ENCODE measurements around the gene PAM. TPM values are rescaled to one million over a fixed set of nuclear protein-coding genes. Genes with fewer than 3 reads are reported as not detected.
"Not testable (repeated sequence)": the region's sequence is repeated elsewhere in the genome, so short reads cannot be mapped to it uniquely, and the experiment has no call there.

The PAM gene
- total and polyA plus RNA-seq, 4 donors = 8.2 to 27.5 (median 13.7) TPM

DNA sequence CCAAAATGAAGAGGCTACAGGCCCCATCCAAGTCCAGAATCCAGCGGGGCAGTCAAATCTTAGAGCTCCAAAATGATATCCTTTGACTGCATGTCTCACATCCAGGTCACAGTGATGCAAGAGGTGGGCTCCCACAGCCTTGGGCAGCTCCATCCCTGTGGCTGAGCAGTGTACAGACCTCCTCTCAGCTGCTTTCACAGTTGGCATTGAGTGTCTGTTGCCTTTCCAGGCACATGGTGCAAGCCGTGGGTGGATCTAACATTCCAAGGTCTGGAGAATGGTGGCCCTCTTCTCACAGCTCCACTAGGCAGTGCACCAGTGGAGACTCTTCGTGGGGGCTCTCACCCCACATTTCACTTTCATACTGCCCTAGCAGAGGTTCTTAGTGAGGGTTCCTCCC, 244.1 kb downstream of the PAM start (continued):
- no peak for TF ChIP-seq CTCF (IDR thresholded peaks at IDR 0.05; ENCODE audit: low read depth, low read length, missing input control)
- TF ChIP-seq GABPA (IDR thresholded peaks at IDR 0.05 in 1 of 2, conservative IDR thresholded peaks at IDR 0.05 in 1 of 2) = no peak
- no peak for TF ChIP-seq RXRA (IDR thresholded peaks at IDR 0.05)
- no peak for TF ChIP-seq YY1 (IDR thresholded peaks at IDR 0.05)
- no peak for TF ChIP-seq SP1 (IDR thresholded peaks at IDR 0.05)
- TF ChIP-seq HNF4A (conservative IDR thresholded peaks at IDR 0.05) = no peak

DNA sequence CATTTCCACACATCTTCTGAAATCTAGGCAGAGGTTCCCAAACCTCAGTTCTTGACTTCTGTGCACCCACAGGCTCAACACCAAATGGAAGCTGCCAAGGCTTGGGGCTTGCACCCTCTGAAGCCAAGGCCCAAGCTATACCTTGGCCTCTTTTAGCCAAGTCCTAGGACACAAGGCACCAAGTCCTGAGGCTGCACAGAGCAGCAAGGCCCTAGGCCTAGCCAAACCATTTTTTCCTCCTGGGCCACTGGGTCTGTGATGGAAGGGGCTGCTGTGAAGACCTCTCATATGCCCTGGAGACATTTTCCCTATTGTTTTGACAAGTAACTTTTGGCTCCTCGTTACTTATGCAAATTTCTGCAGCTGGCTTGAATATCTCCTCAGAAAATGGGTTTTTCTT, 244.5 kb downstream of the PAM start:
- H3K9me3 ChIP-seq (ENCODE audit: control insufficient read depth in 4 of 4, low read length in 3 of 4); H3K36me3 ChIP-seq (ENCODE audit: control insufficient read depth in 4 of 4, insufficient read depth in 3 of 4, low read depth in 1 of 4, low read length in 3 of 4); H3K27me3 ChIP-seq (ENCODE audit: control insufficient read depth in 4 of 4, insufficient read depth in 4 of 4, low read length in 3 of 4); H3K4me3 ChIP-seq (ENCODE audit: low read depth in 1 of 3, low read length in 3 of 3); H3K4me1 ChIP-seq (ENCODE audit: control insufficient read depth in 4 of 4, insufficient read depth in 4 of 4, low read length in 3 of 4); H3K9ac ChIP-seq (ENCODE audit: low read depth in 1 of 2, low read length in 2 of 2); H3K27ac ChIP-seq (ENCODE audit: low read depth in 1 of 2, low read length in 2 of 2); DNase-seq (ENCODE audit: low spot score): not testable (repeated sequence)
- WGBS = 95% methylated on average over 1 of the region's 1 CpG

GRCh38 chr5:103000089-103000488, 245.0 kb downstream of the PAM start:
- DNase-seq (ENCODE audit: low spot score) = no peak
- Histone ChIP-seq H3K4me1 (ENCODE audit: control insufficient read depth in 4 of 4, insufficient read depth in 4 of 4, low read length in 3 of 4) (no peaks in the 10 kb centered on the region), H3K27me3 (ENCODE audit: control insufficient read depth in 4 of 4, insufficient read depth in 4 of 4, low read length in 3 of 4) (no peaks in the 10 kb centered on the region), H3K4me3 (ENCODE audit: low read depth in 1 of 3, low read length in 3 of 3) (no peak overlapping the region), H3K9me3 (ENCODE audit: control insufficient read depth in 4 of 4, low read length in 3 of 4) (no peaks in the 10 kb centered on the region), H3K9ac (ENCODE audit: low read depth in 1 of 2, low read length in 2 of 2) (no peak overlapping the region), H3K36me3 (ENCODE audit: control insufficient read depth in 4 of 4, insufficient read depth in 3 of 4, low read depth in 1 of 4, low read length in 3 of 4) (no peaks in the 10 kb centered on the region), H3K27ac (ENCODE audit: low read depth in 1 of 2, low read length in 2 of 2) (no peak overlapping the region)
- TF ChIP-seq FOXA2 (IDR thresholded peaks at IDR 0.05) (no peak), FOXA1 (IDR thresholded peaks at IDR 0.05) (no peak), YY1 (IDR thresholded peaks at IDR 0.05) (no peak), CTCF (IDR thresholded peaks at IDR 0.05; ENCODE audit: low read depth, low read length, missing input control) (no peak), SP1 (IDR thresholded peaks at IDR 0.05) (no peak), JUND (IDR thresholded peaks at IDR 0.05) (no peak), EGR1 (IDR thresholded peaks at IDR 0.05; ENCODE audit: low read depth in 2 of 2) (no peak), HNF4A (conservative IDR thresholded peaks at IDR 0.05) (no peak), HNF4G (IDR thresholded peaks at IDR 0.05) (no peak), ATF3 (IDR thresholded peaks at IDR 0.05) (no peak), NR2F2 (IDR thresholded peaks at IDR 0.05) (no peak), ZBTB33 (IDR thresholded peaks at IDR 0.05) (no peak), RAD21 (IDR thresholded peaks at IDR 0.05) (no peak)
- TF ChIP-seq, protein P1, sequence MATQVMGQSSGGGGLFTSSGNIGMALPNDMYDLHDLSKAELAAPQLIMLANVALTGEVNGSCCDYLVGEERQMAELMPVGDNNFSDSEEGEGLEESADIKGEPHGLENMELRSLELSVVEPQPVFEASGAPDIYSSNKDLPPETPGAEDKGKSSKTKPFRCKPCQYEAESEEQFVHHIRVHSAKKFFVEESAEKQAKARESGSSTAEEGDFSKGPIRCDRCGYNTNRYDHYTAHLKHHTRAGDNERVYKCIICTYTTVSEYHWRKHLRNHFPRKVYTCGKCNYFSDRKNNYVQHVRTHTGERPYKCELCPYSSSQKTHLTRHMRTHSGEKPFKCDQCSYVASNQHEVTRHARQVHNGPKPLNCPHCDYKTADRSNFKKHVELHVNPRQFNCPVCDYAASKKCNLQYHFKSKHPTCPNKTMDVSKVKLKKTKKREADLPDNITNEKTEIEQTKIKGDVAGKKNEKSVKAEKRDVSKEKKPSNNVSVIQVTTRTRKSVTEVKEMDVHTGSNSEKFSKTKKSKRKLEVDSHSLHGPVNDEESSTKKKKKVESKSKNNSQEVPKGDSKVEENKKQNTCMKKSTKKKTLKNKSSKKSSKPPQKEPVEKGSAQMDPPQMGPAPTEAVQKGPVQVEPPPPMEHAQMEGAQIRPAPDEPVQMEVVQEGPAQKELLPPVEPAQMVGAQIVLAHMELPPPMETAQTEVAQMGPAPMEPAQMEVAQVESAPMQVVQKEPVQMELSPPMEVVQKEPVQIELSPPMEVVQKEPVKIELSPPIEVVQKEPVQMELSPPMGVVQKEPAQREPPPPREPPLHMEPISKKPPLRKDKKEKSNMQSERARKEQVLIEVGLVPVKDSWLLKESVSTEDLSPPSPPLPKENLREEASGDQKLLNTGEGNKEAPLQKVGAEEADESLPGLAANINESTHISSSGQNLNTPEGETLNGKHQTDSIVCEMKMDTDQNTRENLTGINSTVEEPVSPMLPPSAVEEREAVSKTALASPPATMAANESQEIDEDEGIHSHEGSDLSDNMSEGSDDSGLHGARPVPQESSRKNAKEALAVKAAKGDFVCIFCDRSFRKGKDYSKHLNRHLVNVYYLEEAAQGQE (IDR thresholded peaks at IDR 0.05) = no peak
